Head of caudate nucleus (tissue), 42 donors: ENCODE results near the gene MEIS2.

Source experiments
- DNase-seq, 42 donors: peaks; one replicate each; pipeline versions ENCODE4 v3.0.0 to v3.0.0-alpha.2; 2020 to 2021; ENCODE audit warnings: mixed read lengths in 7 of 42
- intact Hi-C: fragments of 100-400 bp; cut with DNase I; formaldehyde crosslinking; loops from one replicate; pipeline ENCODE4 v1.15.0; 2022

Gene MEIS2

GRCh38 chr15:36931434-36931833 is 168.9 kb downstream of the MEIS2 start:
- intact Hi-C loops = no loop called here
- no peak for DNase-seq

GRCh38 chr15:36926427-36926825 is 173.9 kb downstream of the MEIS2 start:
- no peak for DNase-seq
- intact Hi-C loops = no loop called here

GRCh38 chr15:36925653-36926426 is 174.5 kb downstream of the MEIS2 start:
- intact Hi-C loops = no loop called here
- no peak for DNase-seq

- DNase-seq = no peak
- intact Hi-C loops = no loop called here
Measured at GRCh38 chr15:36925049-36925448, 175.3 kb downstream of the MEIS2 start.

- intact Hi-C loops = no loop called here
- no peak for DNase-seq
Measured at GRCh38 chr15:36924034-36924433, 176.3 kb downstream of the MEIS2 start.

- intact Hi-C loops = no loop called here
- no peak for DNase-seq
Measured at GRCh38 chr15:36921484-36922091, 178.8 kb downstream of the MEIS2 start.

GRCh38 chr15:36917411-36918267 is 182.7 kb downstream of the MEIS2 start:
- intact Hi-C loops = no loop called here
- DNase-seq = no peak

GRCh38 chr15:36914960-36915808 is 185.2 kb downstream of the MEIS2 start:
- intact Hi-C loops = no loop called here
- DNase-seq = no peak

GRCh38 chr15:36914466-36914865 is 185.9 kb downstream of the MEIS2 start:
- no peak for DNase-seq
- intact Hi-C loops = no loop called here

- DNase-seq = no peak
- intact Hi-C loops = no loop called here
Measured at GRCh38 chr15:36912311-36912712, 188.0 kb downstream of the MEIS2 start.

GRCh38 chr15:36911322-36911944 is 188.9 kb downstream of the MEIS2 start:
- DNase-seq = no peak
- intact Hi-C loops = no loop called here

- DNase-seq = no peak
- intact Hi-C loops = no loop called here
Measured at GRCh38 chr15:36908991-36909390, 191.4 kb downstream of the MEIS2 start.

- intact Hi-C loops = no loop called here
- DNase-seq = no peak
Measured at GRCh38 chr15:36907295-36907694, 193.1 kb downstream of the MEIS2 start.

- DNase-seq = no peak
- intact Hi-C loops = no loop called here
Measured at GRCh38 chr15:36905908-36906307, 194.4 kb downstream of the MEIS2 start.

- intact Hi-C loops = no loop called here
- DNase-seq = no peak
Measured at GRCh38 chr15:36904715-36905114, 195.6 kb downstream of the MEIS2 start.

- intact Hi-C loops = no loop called here
- DNase-seq = no peak
Measured at GRCh38 chr15:36903922-36904556, 196.3 kb downstream of the MEIS2 start.

- DNase-seq = no peak
- intact Hi-C loops = no loop called here
Measured at GRCh38 chr15:36903195-36903594, 197.2 kb downstream of the MEIS2 start.

GRCh38 chr15:36901012-36901411 is 199.3 kb downstream of the MEIS2 start:
- no peak for DNase-seq

More at GRCh38 chr15:36901012-36901411, 199.3 kb downstream of the MEIS2 start:
- intact Hi-C loops = no loop called here
